ENCODE data around the gene PWP1. TPM values are rescaled to one million over a fixed set of nuclear protein-coding genes. Genes with fewer than 3 reads are reported as not detected.

PWP1 gene
- total and polyA plus RNA-seq, 9 of the 15 experiments (the other 6 are each of a cell fraction or from before 2014, with no cell fraction given): 61.6 to 401 (median 111) TPM

- TF ChIP-seq ATF6 (CRISPR knock-in tag; IDR thresholded peaks at IDR 0.05) (no peak), TCF3 (CRISPR knock-in tag; IDR thresholded peaks at IDR 0.05) (no peak), C11orf30 (IDR thresholded peaks at IDR 0.05; ENCODE audit: low read depth) (peak; percentile 65), SAFB2 (IDR thresholded peaks at IDR 0.05; ENCODE audit: borderline replicate concordance, low read depth, low read length, severe bottlenecking) (no peak), KHSRP (IDR thresholded peaks at IDR 0.05) (no peak), ATF3 (IDR thresholded peaks at IDR 0.05) (no peak), ATF3 (CRISPR knock-in tag; conservative IDR thresholded peaks at IDR 0.05) (no peak), XRCC3 (IDR thresholded peaks at IDR 0.05) (no peak), KLF16 (IDR thresholded peaks at IDR 0.05) (no peak), HDAC8 (tag; IDR thresholded peaks at IDR 0.05) (no peak), SNIP1 (IDR thresholded peaks at IDR 0.05; ENCODE audit: low read depth) (no peak), CBFB (CRISPR knock-in tag; IDR thresholded peaks at IDR 0.05) (no peak), SOX6 (IDR thresholded peaks at IDR 0.05) (no peak), TFAP4 (CRISPR knock-in tag; IDR thresholded peaks at IDR 0.05; ENCODE audit: borderline replicate concordance) (no peak), ZZZ3 (IDR thresholded peaks at IDR 0.05) (no peak), PKNOX1 (IDR thresholded peaks at IDR 0.05) (no peak), MLLT1 (IDR thresholded peaks at IDR 0.05) (no peak), SMARCA4 (IDR thresholded peaks at IDR 0.05) (no peak), POLR2B (IDR thresholded peaks at IDR 0.05; ENCODE audit: low read depth, partially characterized antibody) (no peak), ZNF324 (CRISPR knock-in tag; IDR thresholded peaks at IDR 0.05) (no peak), SMC3 (conservative IDR thresholded peaks at IDR 0.05; ENCODE audit: insufficient read depth, low read depth, low read length) (no peak)
Measured at GRCh38 chr12:107660235-107660634, 25.4 kb upstream of the PWP1 start (continued).
